HG03135 (cell line): ENCODE data around the gene KCNJ12.
"Not testable (repeated sequence)": the region's sequence is repeated elsewhere in the genome, so short reads cannot be mapped to it uniquely, and the experiment has no call there.

ENCODE experiments used
- ATAC-seq: cut with Tn5 transposase; IDR thresholded peaks from one replicate; pipeline ENCODE4 v1.9.1; 2021; ENCODE audit warnings: mild to moderate bottlenecking, moderate library complexity; ENCODE audit not compliant: unreplicated experiment

KCNJ12 gene

GRCh38 chr17:21376081-21376758 is at the start of gene KCNJ12:
Gene KCNJ12 (plus strand): TSS chr17:21376357. CDS start chr17:21415343, 38,986 bp downstream.
- no peak for ATAC-seq

GRCh38 chr17:21327921-21328320 is 48.2 kb upstream of the KCNJ12 start:
- not testable (repeated sequence) for ATAC-seq

- ATAC-seq: not testable (repeated sequence)
These were observed 47.4 kb upstream of the KCNJ12 start for GRCh38 chr17:21328778-21329177.

- ATAC-seq: no peak
These were observed 45.6 kb upstream of the KCNJ12 start for GRCh38 chr17:21330436-21331160.

GRCh38 chr17:21336541-21337294 is 39.4 kb upstream of the KCNJ12 start:
- not testable (repeated sequence) for ATAC-seq

GRCh38 chr17:21337981-21338625 is 38.1 kb upstream of the KCNJ12 start:
- ATAC-seq: not testable (repeated sequence)

GRCh38 chr17:21339011-21339410 is 37.1 kb upstream of the KCNJ12 start:
- no peak for ATAC-seq

- not testable (repeated sequence) for ATAC-seq
These were observed 36.6 kb upstream of the KCNJ12 start for GRCh38 chr17:21339571-21339970.

GRCh38 chr17:21340407-21340806 is 35.8 kb upstream of the KCNJ12 start:
- ATAC-seq: not testable (repeated sequence)

- ATAC-seq: not testable (repeated sequence)
These were observed 34.9 kb upstream of the KCNJ12 start for GRCh38 chr17:21341279-21341678.

- ATAC-seq: not testable (repeated sequence)
These were observed 34.1 kb upstream of the KCNJ12 start for GRCh38 chr17:21341925-21342540.

GRCh38 chr17:21343061-21343949 is 32.9 kb upstream of the KCNJ12 start:
- ATAC-seq: not testable (repeated sequence)

- ATAC-seq: not testable (repeated sequence)
These were observed 31.4 kb upstream of the KCNJ12 start for GRCh38 chr17:21344801-21345200.

- ATAC-seq: no peak
These were observed 30.9 kb upstream of the KCNJ12 start for GRCh38 chr17:21345236-21345635.

- not testable (repeated sequence) for ATAC-seq
These were observed 30.1 kb upstream of the KCNJ12 start for GRCh38 chr17:21346107-21346506.

GRCh38 chr17:21346651-21347250 is 29.4 kb upstream of the KCNJ12 start:
- not testable (repeated sequence) for ATAC-seq

GRCh38 chr17:21347660-21348059 is 28.5 kb upstream of the KCNJ12 start:
- not testable (repeated sequence) for ATAC-seq

GRCh38 chr17:21348081-21348925 is 27.9 kb upstream of the KCNJ12 start:
- ATAC-seq: peak; percentile 48
